RCC 7860 (cell line): ENCODE data around the gene C3orf52.

Experiments used
- DNase-seq: peaks from one replicate; pipeline ENCODE4 v3.0.0-alpha.2; 2015; ENCODE audit warnings: low spot score
- FAIRE-seq: peaks from 2 replicates; lab custom pipeline; 2012; peaks lifted over from hg19 to GRCh38; lab: Jason Lieb, UNC

C3orf52 gene

GRCh38 chr3:112085735-112086075 is 484 bp upstream of the C3orf52 start:
- FAIRE-seq (no peak), DNase-seq (no peak)

GRCh38 chr3:112086875-112087524 is 811 bp downstream of the C3orf52 start:
- FAIRE-seq = peak; percentile 60
- DNase-seq = peak; percentile 43

GRCh38 chr3:112087746-112088145 is 1.6 kb downstream of the C3orf52 start:
- FAIRE-seq (no peak), DNase-seq (no peak)

- no peak for DNase-seq
These were observed 2.8 kb downstream of the C3orf52 start for GRCh38 chr3:112088944-112089343.

GRCh38 chr3:112089956-112090886 is 4.0 kb downstream of the C3orf52 start:
- FAIRE-seq (no peak), DNase-seq (no peak)

More at GRCh38 chr3:112088944-112089343, 2.8 kb downstream of the C3orf52 start:
- FAIRE-seq = no peak

GRCh38 chr3:112090887-112091586 is 4.8 kb downstream of the C3orf52 start:
- DNase-seq (no peak), FAIRE-seq (no peak)

- FAIRE-seq = no peak
- DNase-seq = peak; percentile 39
These were observed 6.4 kb downstream of the C3orf52 start for GRCh38 chr3:112092496-112093179.

GRCh38 chr3:112093180-112093522 is 7.0 kb downstream of the C3orf52 start:
- FAIRE-seq = no peak
- DNase-seq = no peak

- no peak for FAIRE-seq
These were observed 9.5 kb downstream of the C3orf52 start for GRCh38 chr3:112095731-112096130.

GRCh38 chr3:112096176-112096575 is 10.0 kb downstream of the C3orf52 start:
- DNase-seq (no peak), FAIRE-seq (no peak)

More at GRCh38 chr3:112095731-112096130, 9.5 kb downstream of the C3orf52 start:
- DNase-seq = no peak

- DNase-seq = peak; percentile 96
- FAIRE-seq = peak; percentile 97
These were observed 11.2 kb downstream of the C3orf52 start for GRCh38 chr3:112097378-112097777.

GRCh38 chr3:112101916-112102315 is 15.7 kb downstream of the C3orf52 start:
- peak; percentile 85 for FAIRE-seq
- peak; percentile 95 for DNase-seq

- FAIRE-seq (no peak), DNase-seq (no peak)
These were observed 18.6 kb downstream of the C3orf52 start for GRCh38 chr3:112104774-112105173.

GRCh38 chr3:112109322-112109721 is 23.1 kb downstream of the C3orf52 start:
- DNase-seq = no peak
- no peak for FAIRE-seq

GRCh38 chr3:112111785-112112402 is 25.7 kb downstream of the C3orf52 start:
- no peak for FAIRE-seq
- peak; percentile 21 for DNase-seq

GRCh38 chr3:112114576-112115160 is 28.5 kb downstream of the C3orf52 start:
- FAIRE-seq (no peak), DNase-seq (no peak)

- FAIRE-seq = no peak
These were observed 29.1 kb downstream of the C3orf52 start for GRCh38 chr3:112115161-112115739.

GRCh38 chr3:112115806-112116383 is 29.7 kb downstream of the C3orf52 start:
- DNase-seq (no peak), FAIRE-seq (no peak)

More at GRCh38 chr3:112115161-112115739, 29.1 kb downstream of the C3orf52 start:
- DNase-seq = no peak

- FAIRE-seq = no peak
- no peak for DNase-seq
These were observed 30.6 kb downstream of the C3orf52 start for GRCh38 chr3:112116748-112117186.
